Progenitor cell of endocrine pancreas (in vitro differentiated cells): ENCODE data around the gene IRF2BP2. TPM values are rescaled to one million over a fixed set of nuclear protein-coding genes. Genes with fewer than 3 reads are reported as not detected.

Source experiments
- DNase-seq: peaks from one replicate; pipeline ENCODE4 v3.0.0; 2021; ENCODE audit warnings: low spot score; ENCODE audit not compliant: unreplicated experiment
- H3K27ac Mint-ChIP-seq: 2 replicates; pipeline ENCODE4 v1.8.0; 2021; ENCODE audit warnings: mild to moderate bottlenecking, moderate library complexity, mixed read lengths
- H3K27me3 Mint-ChIP-seq: 2 replicates; pipeline ENCODE4 v1.8.0; 2021; ENCODE audit warnings: mixed read lengths
- H3K36me3 Mint-ChIP-seq: 2 replicates; pipeline ENCODE4 v1.8.0; 2022; ENCODE audit warnings: mixed read lengths; ENCODE audit not compliant: insufficient read depth
- H3K4me1 Mint-ChIP-seq: 2 replicates; pipeline ENCODE4 v1.8.0; 2021; ENCODE audit warnings: low read depth, mixed read lengths
- H3K4me3 Mint-ChIP-seq: 2 replicates; pipeline ENCODE4 v1.8.0; 2021; ENCODE audit warnings: low read depth, mild to moderate bottlenecking, moderate library complexity, mixed read lengths
- H3K9me3 Mint-ChIP-seq: 2 replicates; pipeline ENCODE4 v1.8.0; 2021; ENCODE audit warnings: low read depth, mixed read lengths
- total RNA-seq: library from RNA; stranded (reverse); gene quantifications from 2 replicates; pipeline ENCODE4 v1.2.1, GENCODE V29; 2021
- TF ChIP-seq, protein P1 (sequence below): fragments of 200-600 bp; sonication (generic); IDR thresholded peaks from one replicate; pipeline ENCODE4 v1.5.0; 2021; ENCODE audit warnings: antibody characterized with exemption, mild to moderate bottlenecking; ENCODE audit not compliant: unreplicated experiment

Gene IRF2BP2
- total RNA-seq, 1 donor from 2014 or later: 214 TPM

DNA sequence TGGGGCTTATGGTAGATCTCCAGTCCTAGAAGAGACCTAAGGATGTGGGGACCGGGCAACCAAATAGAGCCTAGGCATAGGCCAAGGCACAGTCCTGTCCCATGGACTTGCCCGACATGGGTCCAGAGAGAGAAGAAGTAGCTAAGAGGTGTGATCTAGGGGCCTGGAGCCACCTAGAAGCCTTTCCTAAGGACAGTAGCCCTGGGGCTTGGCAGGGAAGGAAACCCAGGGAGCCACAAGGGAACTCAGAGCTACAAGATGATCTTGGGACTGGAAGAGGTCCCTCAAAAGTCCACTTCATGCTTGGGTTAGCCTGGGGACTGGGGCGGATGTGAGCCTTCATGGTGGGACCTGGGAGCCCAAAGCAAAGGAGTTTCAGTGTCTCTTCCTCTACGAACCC, 18.8 kb downstream of the IRF2BP2 start:
- Mint-ChIP-seq H3K4me1 (no peaks in the 10 kb centered on the region), H3K4me3 (no peak overlapping the region), H3K9me3 (no peaks in the 10 kb centered on the region), H3K27ac (no peak overlapping the region), H3K36me3 (no peaks in the 10 kb centered on the region), H3K27me3 (peaks cover 4% of the 10 kb centered on the region)
- TF ChIP-seq, protein P1, sequence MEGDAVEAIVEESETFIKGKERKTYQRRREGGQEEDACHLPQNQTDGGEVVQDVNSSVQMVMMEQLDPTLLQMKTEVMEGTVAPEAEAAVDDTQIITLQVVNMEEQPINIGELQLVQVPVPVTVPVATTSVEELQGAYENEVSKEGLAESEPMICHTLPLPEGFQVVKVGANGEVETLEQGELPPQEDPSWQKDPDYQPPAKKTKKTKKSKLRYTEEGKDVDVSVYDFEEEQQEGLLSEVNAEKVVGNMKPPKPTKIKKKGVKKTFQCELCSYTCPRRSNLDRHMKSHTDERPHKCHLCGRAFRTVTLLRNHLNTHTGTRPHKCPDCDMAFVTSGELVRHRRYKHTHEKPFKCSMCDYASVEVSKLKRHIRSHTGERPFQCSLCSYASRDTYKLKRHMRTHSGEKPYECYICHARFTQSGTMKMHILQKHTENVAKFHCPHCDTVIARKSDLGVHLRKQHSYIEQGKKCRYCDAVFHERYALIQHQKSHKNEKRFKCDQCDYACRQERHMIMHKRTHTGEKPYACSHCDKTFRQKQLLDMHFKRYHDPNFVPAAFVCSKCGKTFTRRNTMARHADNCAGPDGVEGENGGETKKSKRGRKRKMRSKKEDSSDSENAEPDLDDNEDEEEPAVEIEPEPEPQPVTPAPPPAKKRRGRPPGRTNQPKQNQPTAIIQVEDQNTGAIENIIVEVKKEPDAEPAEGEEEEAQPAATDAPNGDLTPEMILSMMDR: no peak
- no peak for DNase-seq

DNA sequence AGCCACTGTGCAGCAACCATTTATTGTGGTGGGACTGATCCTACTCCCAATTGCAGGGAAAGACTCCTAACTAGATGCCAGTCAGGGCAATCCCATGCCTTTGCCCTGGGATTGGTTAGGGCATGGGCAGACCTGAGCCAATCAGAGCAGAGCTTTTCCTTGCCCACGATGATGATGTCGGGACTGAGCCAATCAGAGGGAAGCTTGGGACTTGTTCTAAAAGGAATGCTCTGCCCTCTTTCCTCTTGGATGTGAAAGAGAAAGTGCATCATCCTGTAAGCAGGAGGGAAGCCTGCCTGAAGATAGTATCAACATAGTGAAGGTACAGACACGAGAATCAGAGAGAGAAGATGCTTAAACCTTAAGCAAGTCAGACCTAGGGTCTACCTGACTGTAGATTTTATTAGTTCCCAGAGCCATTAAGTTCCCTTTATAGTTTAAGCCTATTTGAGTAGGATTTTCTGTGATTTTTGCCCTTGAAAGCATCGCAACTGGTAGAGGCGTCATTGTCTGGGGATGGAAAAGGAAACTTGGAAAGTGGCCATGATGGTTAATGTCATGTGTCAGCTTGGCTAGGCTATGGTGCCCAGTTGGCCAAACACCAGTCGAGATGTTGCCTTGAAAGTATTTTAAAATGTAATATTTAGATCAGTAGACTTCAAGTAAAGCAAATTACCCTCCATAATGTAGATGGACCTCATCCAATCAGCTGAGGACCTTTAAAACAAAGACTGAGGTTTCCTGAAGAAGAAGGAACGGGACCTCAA, 19.9 kb downstream of the IRF2BP2 start:
- Mint-ChIP-seq H3K27me3 (peaks cover 4% of the 10 kb centered on the region), H3K4me1 (no peaks in the 10 kb centered on the region), H3K36me3 (no peaks in the 10 kb centered on the region), H3K4me3 (no peak overlapping the region), H3K27ac (no peak overlapping the region), H3K9me3 (no peaks in the 10 kb centered on the region)
- TF ChIP-seq, protein P1: no peak
- no peak for DNase-seq

DNA sequence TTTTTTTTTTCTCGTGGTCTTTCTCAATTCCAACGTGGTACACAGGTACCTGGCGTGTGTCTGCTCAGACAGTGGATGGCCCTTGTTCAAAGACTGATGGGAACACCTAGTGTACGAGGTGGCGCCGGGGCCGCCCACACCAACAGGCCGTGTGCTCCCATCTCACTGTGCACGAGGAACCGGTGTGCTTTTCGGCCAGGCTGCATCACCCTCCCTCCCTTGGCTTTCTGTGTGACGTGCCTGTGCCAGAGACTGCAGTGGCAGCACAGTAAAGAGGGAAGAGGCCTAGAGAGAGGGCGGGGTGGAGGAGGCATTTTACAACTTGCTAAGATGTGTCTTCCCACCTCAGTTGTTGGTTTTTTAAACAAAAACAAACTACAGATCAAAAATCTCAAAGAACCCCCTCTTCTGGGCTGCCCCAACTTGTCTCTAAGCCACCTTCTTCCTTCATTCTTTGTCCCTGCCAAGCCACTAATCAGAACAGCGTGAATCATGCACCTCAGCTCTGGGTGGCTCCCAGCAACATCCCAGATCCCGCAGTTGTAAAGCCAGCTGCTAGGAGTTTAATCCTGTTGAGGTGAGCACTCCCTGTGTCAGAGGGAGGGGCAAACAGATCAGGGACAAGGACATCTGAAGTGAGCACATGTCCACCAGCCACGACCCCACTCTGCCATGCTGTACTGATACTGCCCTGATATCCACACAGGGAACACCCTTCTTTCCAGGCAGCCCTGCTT, 20.7 kb downstream of the IRF2BP2 start:
- Mint-ChIP-seq H3K27ac (no peak overlapping the region), H3K36me3 (no peaks in the 10 kb centered on the region), H3K9me3 (no peaks in the 10 kb centered on the region), H3K27me3 (peaks cover 4% of the 10 kb centered on the region), H3K4me1 (no peaks in the 10 kb centered on the region), H3K4me3 (no peak overlapping the region)
- TF ChIP-seq, protein P1: no peak
- DNase-seq: no peak

DNA sequence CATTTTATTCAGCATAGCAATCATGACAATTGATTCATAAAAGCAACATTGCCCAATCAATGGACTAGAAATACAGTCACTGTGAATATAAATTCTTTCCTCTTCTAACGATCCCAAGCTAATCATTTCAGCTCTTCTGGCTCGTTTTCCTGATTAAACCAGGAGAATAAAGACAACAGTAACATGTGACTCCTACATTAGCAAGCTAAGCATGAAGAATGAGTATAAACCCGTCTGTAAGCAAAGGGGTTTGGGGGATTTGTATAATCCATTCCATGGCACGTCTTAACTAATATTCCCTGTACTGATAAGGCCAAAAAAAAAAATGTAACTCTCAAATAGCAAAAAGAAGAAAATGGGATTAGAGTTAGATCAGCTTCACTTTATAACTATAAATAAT, 21.6 kb downstream of the IRF2BP2 start:
- no peaks in the 10 kb centered on the region for H3K36me3 Mint-ChIP-seq
- peaks cover 4% of the 10 kb centered on the region for H3K27me3 Mint-ChIP-seq
- TF ChIP-seq, protein P1: no peak
- H3K4me1 Mint-ChIP-seq: no peaks in the 10 kb centered on the region
- DNase-seq: no peak
- H3K4me3 Mint-ChIP-seq: no peak overlapping the region
- H3K9me3 Mint-ChIP-seq: no peaks in the 10 kb centered on the region
- no peak overlapping the region for H3K27ac Mint-ChIP-seq

DNA sequence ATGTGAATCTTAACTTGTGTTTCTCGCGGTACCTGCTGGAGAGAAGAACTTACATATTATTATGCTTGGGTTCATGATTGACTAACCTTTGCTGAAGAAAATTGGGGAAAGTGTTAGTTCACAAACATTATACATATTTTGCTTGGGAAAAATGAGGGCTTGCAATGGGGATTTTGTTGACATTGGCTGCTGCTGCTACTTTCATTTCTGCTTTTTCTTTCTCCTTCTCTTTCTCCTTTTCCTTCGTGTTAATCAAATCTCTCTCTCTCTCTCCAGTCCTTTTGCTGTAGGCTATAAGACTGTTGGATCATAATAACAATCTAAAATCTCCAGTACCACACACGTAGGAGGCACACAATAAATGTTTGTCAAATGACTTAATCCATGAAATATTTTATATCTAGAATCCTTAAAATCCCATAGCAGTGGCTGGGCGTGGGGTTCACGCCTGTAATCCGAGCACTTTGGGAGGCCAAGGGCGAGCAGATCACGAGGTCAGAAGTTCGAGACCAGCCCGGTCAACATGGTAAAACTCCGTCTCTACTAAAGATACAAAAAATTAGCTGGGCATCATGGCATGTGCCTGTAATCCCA, 23.0 kb downstream of the IRF2BP2 start:
- Mint-ChIP-seq H3K4me1 (no peaks in the 10 kb centered on the region), H3K36me3 (no peaks in the 10 kb centered on the region), H3K9me3 (no peaks in the 10 kb centered on the region), H3K4me3 (no peak overlapping the region), H3K27me3 (peaks cover 4% of the 10 kb centered on the region), H3K27ac (no peak overlapping the region)
- TF ChIP-seq, protein P1: no peak
- DNase-seq: no peak
